Peyer's patch (tissue), 4 donors: ENCODE measurements around the gene UGT2A3. TPM values are rescaled to one million over a fixed set of nuclear protein-coding genes. Genes with fewer than 3 reads are reported as not detected.

Experiments used
- DNase-seq, 3 donors: peaks; one replicate each; pipeline ENCODE4 v3.0.0-alpha.2; 2017 to 2019
- H3K27ac ChIP-seq, 4 donors: fragments of 200-600 bp; sonication (generic); one replicate each; pipeline ENCODE4 v1.5.1; 2016 to 2019
- H3K27me3 ChIP-seq, 2 donors: fragments of 200-600 bp; sonication (generic); one replicate each; pipeline ENCODE4 v1.5.1; 2019
- H3K36me3 ChIP-seq, 3 donors: fragments of 200-600 bp; sonication (generic); one replicate each; pipeline ENCODE4 v1.5.1; 2016 to 2019
- H3K4me1 ChIP-seq, 4 donors: fragments of 200-600 bp; sonication (generic); one replicate each; pipeline ENCODE4 v1.5.1; 2016 to 2019
- H3K4me3 ChIP-seq, 4 donors: fragments of 200-600 bp; sonication (generic); 1 replicate in 3 of 4; 2 replicates in 1 of 4; pipeline ENCODE4 v1.5.1; 2016 to 2019; ENCODE audit warnings: mild to moderate bottlenecking in 1 of 4
- H3K9me3 ChIP-seq, 4 donors: fragments of 200-600 bp; sonication (generic); one replicate each; pipeline ENCODE4 v1.5.1; 2016 to 2019; ENCODE audit warnings: mild to moderate bottlenecking in 1 of 4
- POLR2A ChIP-seq, 2 donors: fragments of 450-650 bp; IDR thresholded peaks; one replicate each; pipeline ENCODE4 v1.5.1; 2017; ENCODE audit warnings: antibody characterized with exemption in 2 of 2, mild to moderate bottlenecking in 2 of 2, moderate library complexity in 2 of 2
- total RNA-seq, 4 donors: library from RNA; depleted of rRNA; stranded (reverse); fragments of >200 nt; gene quantifications; one replicate each; pipeline ENCODE4 v1.1.0, GENCODE V29; 2016
- TF ChIP-seq, protein P1 (sequence below), 6 experiments: fragments of 450-650 bp in 4 of 6; fragments of 200-600 bp in 2 of 6; sonication (generic) in 1 of 6; IDR thresholded peaks; one replicate each; pipeline ENCODE4 v1.5.1; 2017 to 2019; ENCODE audit warnings: antibody characterized with exemption in 6 of 6, mild to moderate bottlenecking in 3 of 6, moderate library complexity in 1 of 6

UGT2A3 gene
- total RNA-seq, 4 donors from 2014 or later: 13.2 to 426 (median 176) TPM

DNA sequence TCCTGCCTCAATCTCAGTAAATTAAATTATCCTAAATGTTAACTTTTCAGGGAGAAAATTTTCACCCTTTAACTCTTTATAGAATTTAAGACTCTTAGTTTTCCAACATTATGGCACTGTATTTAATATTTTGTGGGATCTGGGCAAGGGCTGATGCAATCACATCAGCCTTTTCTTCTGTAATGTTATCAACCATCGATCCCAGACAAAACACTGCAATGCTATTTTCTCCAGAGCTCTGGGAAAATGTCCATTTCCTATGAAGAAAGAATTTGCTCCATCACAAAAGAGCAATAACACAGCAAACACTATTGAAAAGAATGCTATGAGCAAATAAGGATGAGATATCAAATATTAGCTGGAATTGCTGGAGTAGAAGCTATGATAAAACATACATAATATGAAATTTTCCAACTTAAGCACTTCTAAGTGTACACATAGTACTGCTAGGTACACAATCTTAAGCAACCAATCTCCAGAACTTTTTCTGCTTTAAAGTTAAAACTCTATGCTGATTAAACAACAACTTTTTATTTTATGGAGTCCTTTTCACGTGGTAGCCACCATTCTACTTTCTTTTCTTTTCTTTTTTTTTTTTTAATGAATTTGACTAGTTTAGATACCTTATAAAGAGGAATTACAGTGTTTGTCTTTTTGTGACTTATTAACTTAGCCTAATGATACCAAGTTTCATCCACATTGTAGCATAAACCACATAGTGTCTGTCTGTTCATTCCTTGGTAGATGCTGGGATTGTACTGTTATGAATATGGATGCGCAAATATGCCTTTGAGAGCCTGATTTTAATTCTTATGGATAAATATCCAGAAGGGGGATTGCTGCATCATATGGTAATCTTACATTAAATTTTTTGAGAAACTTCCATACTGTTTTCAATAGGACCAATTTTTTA is 43.6 kb downstream of the UGT2A3 start:
- no peak for DNase-seq
- TF ChIP-seq, protein P1, sequence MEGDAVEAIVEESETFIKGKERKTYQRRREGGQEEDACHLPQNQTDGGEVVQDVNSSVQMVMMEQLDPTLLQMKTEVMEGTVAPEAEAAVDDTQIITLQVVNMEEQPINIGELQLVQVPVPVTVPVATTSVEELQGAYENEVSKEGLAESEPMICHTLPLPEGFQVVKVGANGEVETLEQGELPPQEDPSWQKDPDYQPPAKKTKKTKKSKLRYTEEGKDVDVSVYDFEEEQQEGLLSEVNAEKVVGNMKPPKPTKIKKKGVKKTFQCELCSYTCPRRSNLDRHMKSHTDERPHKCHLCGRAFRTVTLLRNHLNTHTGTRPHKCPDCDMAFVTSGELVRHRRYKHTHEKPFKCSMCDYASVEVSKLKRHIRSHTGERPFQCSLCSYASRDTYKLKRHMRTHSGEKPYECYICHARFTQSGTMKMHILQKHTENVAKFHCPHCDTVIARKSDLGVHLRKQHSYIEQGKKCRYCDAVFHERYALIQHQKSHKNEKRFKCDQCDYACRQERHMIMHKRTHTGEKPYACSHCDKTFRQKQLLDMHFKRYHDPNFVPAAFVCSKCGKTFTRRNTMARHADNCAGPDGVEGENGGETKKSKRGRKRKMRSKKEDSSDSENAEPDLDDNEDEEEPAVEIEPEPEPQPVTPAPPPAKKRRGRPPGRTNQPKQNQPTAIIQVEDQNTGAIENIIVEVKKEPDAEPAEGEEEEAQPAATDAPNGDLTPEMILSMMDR (IDR thresholded peaks at IDR 0.05): no peak
- TF ChIP-seq POLR2A (IDR thresholded peaks at IDR 0.05): no peak
- Histone ChIP-seq H3K4me3 (no peak overlapping the region), H3K27me3 (no peaks in the 10 kb centered on the region), H3K27ac (no peak overlapping the region), H3K4me1 (no peaks in the 10 kb centered on the region), H3K9me3 (no peaks in the 10 kb centered on the region), H3K36me3 (no peaks in the 10 kb centered on the region)

DNA sequence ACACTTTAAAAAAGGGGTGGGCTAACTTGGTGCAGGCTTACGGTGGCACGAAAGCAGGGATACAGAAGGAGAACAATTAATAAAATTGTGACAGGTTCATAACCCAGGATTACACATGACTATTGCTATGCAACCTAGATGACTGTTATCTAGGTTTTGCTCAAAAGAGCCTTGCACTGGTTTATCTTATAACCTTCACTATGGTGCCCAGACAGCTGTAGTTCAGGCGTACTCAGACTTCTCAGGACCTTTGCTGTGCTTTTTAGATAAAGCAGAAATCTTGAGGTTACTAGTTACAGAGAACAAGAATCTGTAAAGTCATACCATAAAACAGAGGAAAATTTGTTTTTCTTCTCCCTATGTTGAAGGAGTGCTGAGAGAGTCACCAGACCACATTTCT is 44.4 kb downstream of the UGT2A3 start:
- Histone ChIP-seq H3K9me3 (no peaks in the 10 kb centered on the region), H3K4me1 (no peaks in the 10 kb centered on the region), H3K27me3 (no peaks in the 10 kb centered on the region), H3K36me3 (no peaks in the 10 kb centered on the region), H3K4me3 (no peak overlapping the region), H3K27ac (no peak overlapping the region)
- TF ChIP-seq, protein P1 (IDR thresholded peaks at IDR 0.05): no peak
- no peak for TF ChIP-seq POLR2A (IDR thresholded peaks at IDR 0.05)
- DNase-seq: no peak

DNA sequence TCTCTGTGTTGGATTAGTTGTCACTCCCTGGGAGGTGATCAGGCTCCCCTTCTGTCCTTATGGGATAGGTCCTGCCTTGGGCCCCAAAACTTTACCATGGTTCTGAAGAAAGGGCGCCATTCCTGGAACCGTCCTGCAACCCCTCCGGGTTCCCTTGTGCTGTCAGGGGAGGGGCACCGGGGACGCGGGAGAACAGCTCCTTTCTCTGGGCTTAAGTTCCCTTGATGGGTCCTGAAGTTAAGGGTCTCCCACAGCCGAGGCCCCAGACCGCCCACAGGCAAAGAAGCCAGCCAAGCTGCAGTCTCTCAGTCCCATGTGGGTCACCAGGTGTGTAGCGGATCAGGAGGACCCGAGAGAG is 44.8 kb downstream of the UGT2A3 start:
- Histone ChIP-seq H3K27me3 (no peaks in the 10 kb centered on the region), H3K27ac (no peak overlapping the region), H3K4me3 (no peak overlapping the region), H3K9me3 (no peaks in the 10 kb centered on the region), H3K36me3 (no peaks in the 10 kb centered on the region), H3K4me1 (no peaks in the 10 kb centered on the region)
- TF ChIP-seq POLR2A (IDR thresholded peaks at IDR 0.05): no peak
- TF ChIP-seq, protein P1 (IDR thresholded peaks at IDR 0.05): no peak
- no peak for DNase-seq

DNA sequence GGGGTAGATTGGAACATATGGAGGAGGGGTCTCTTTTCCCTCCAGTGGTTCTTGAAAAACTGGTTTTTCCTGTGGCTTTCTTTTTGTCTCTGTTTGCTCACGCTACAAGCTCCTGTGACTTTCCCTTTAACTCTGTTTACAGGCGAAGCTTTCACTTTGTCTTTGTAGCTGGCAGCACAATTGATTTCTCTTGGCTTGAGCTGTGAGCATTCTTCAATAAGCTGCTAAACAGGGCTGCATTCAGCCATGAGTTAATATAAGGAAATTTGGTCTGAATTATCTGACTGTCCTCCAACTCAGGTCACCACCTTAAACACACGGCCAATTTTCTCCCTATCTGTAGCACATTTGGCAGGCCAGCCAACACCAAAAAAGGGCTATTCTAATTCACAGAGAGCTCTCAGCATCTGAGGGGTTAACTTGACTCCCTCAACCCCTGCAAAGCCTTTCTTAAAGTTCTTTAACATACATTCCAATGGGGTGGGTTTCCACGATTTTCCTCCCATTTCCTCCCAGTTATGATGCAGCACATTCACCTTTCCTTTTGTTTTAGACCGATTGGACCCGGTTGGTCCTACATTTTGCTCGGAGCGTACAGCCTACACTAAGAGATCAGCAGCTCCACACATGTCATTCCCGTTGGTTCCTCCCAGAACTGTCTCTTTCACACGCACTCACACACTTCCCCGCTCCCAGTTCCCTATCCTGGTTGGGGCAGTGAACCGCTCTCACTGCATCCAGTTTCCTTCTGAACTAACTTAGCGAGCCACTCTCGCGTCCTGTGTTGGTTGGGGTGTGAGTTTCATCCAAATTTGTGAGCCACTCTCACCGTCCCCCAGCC is 45.4 kb downstream of the UGT2A3 start:
- TF ChIP-seq POLR2A (IDR thresholded peaks at IDR 0.05): no peak
- TF ChIP-seq, protein P1 (IDR thresholded peaks at IDR 0.05): no peak

DNA sequence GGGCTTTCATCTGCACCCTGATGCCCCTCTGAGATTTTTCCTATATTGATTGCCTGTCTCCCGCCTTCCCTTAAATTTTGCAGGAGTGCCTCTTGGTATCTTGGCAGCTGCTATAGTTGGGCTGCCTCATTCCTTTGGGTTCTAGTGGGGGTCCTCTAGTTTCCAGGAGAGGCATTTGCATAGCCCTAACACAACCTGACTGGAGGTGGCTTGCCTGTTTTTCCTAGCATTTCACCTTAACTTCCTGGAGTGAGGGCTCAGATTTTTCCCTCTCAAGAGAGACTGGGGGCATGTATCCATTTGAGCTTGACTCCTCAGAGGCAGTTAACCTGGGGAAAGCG is 46.0 kb downstream of the UGT2A3 start:
- H3K27me3 ChIP-seq: no peaks in the 10 kb centered on the region
- peak overlapping the region in 2 of 4 donors; percentile 31 to 45 for H3K4me3 ChIP-seq
- DNase-seq: no peak

More for the DNA sequence above, 45.4 kb downstream of the UGT2A3 start:
- Histone ChIP-seq H3K36me3 (no peaks in the 10 kb centered on the region), H3K9me3 (no peaks in the 10 kb centered on the region), H3K4me3 (peak overlapping the region in 2 of 4 donors; percentile 25 to 31), H3K27ac (peak overlapping the region in 3 of 4 donors; percentile 34 to 67 (median 57)), H3K4me1 (no peaks in the 10 kb centered on the region), H3K27me3 (no peaks in the 10 kb centered on the region)
- no peak for DNase-seq

More for the DNA sequence above, 46.0 kb downstream of the UGT2A3 start:
- H3K27ac ChIP-seq: peak overlapping the region in 3 of 4 donors; percentile 34 to 67 (median 57)
- TF ChIP-seq, protein P1 (IDR thresholded peaks at IDR 0.05): no peak
- TF ChIP-seq POLR2A (IDR thresholded peaks at IDR 0.05): no peak
- no peaks in the 10 kb centered on the region for H3K36me3 ChIP-seq
- no peaks in the 10 kb centered on the region for H3K4me1 ChIP-seq
- no peaks in the 10 kb centered on the region for H3K9me3 ChIP-seq
